ENCODE data around the gene HEPN1.

- TF ChIP-seq YY1 (IDR thresholded peaks at IDR 0.05; ENCODE audit: insufficient read depth, insufficient read length) (no peak), SUZ12 (IDR thresholded peaks at IDR 0.05; ENCODE audit: extremely low read depth, insufficient read depth, insufficient read length) (no peak)
These were observed 34.1 kb upstream of the HEPN1 start for GRCh38 chr11:124884869-124885479.

Data from NT2/D1 (cell line).